Heart left ventricle (tissue), 16 donors: ENCODE results near the gene METTL21C. TPM values are rescaled to one million over a fixed set of nuclear protein-coding genes. Genes with fewer than 3 reads are reported as not detected.
A peak's percentile ranks its signal among the peaks of the same experiment; 100 is the strongest.

ENCODE experiments used
- ATAC-seq, 4 donors: fragments of 200-7000 bp; cut with Tn5 transposase; one replicate each; pipeline ENCODE4 v1.9.1; 2020 to 2022; ENCODE audit warnings: moderate library complexity in 4 of 4, mild to moderate bottlenecking in 3 of 4, moderate number of reproducible peaks in 1 of 4
- DNase-seq, 5 donors: peaks; one replicate each; pipeline ENCODE4 v3.0.0-alpha.2; 2020
- H3K27ac ChIP-seq, 12 donors: fragments of 200-600 bp; sonication (generic) in 4 of 12; one replicate each; pipeline versions ENCODE4 v1.5.0 to v1.8.0; 2016 to 2022; ENCODE audit warnings: mild to moderate bottlenecking in 2 of 12
- H3K27me3 ChIP-seq, 9 donors: fragments of 200-600 bp; sonication (generic) in 2 of 9; one replicate each; pipeline versions ENCODE4 v1.5.1 to v1.8.0; 2016 to 2022; ENCODE audit warnings: mild to moderate bottlenecking in 3 of 9
- H3K36me3 ChIP-seq, 9 donors: fragments of 200-600 bp; sonication (generic) in 2 of 9; one replicate each; pipeline versions ENCODE4 v1.5.0 to v1.8.0; 2018 to 2022; ENCODE audit warnings: mild to moderate bottlenecking in 2 of 9
- H3K4me1 ChIP-seq, 12 donors: fragments of 200-600 bp; sonication (generic) in 4 of 12; one replicate each; pipeline versions ENCODE4 v1.5.0 to v1.8.0; 2016 to 2022; ENCODE audit warnings: mild to moderate bottlenecking in 3 of 12
- H3K4me3 ChIP-seq, 12 donors: fragments of 200-600 bp; sonication (generic) in 4 of 12; one replicate each; pipeline versions ENCODE4 v1.5.0 to v1.8.0; 2017 to 2022; ENCODE audit warnings: mild to moderate bottlenecking in 9 of 12, moderate library complexity in 4 of 12
- H3K9me3 ChIP-seq, 12 donors: fragments of 200-600 bp; sonication (generic) in 4 of 12; one replicate each; pipeline versions ENCODE4 v1.5.0 to v1.8.0; 2016 to 2022; ENCODE audit warnings: mild to moderate bottlenecking in 1 of 12
- CTCF ChIP-seq, 12 donors: fragments of 200-600 bp; sonication (generic) in 4 of 12; IDR thresholded peaks; one replicate each; pipeline versions ENCODE4 v1.5.0 to v1.8.0; 2018 to 2022; ENCODE audit warnings: antibody characterized with exemption in 12 of 12, mild to moderate bottlenecking in 5 of 12
- POLR2A ChIP-seq, 2 donors: fragments of 450-650 bp; IDR thresholded peaks; one replicate each; pipeline ENCODE4 v1.6.1; 2017; ENCODE audit warnings: antibody characterized with exemption in 2 of 2, mild to moderate bottlenecking in 2 of 2, moderate library complexity in 2 of 2
- WGBS, 4 donors: extraction: QIAGEN DNeasy Blood & Tissue Kit in 2 of 4; methylation state at CpG; one replicate each; pipeline versions ENCODE4 v1.1.5 to v1.1.7; 2013 to 2018; 5-methylcytosine and 5-hydroxymethylcytosine counted together
- intact Hi-C, 10 donors: fragments of 100-400 bp; cut with DNase I; formaldehyde crosslinking; loops; one replicate each; pipeline versions ENCODE4 v1.11.1 to v1.14.2; 2022
- long read RNA-seq, 3 donors: library from polyadenylated mRNA; unstranded; transcript quantifications; one replicate each; pipeline ENCODE4 v2.0.0, GENCODE V29; 2020 to 2021
- polyA plus RNA-seq, 2 donors: library from polyadenylated mRNA; stranded (reverse); fragments of 200-250 nt; gene quantifications; one replicate each; pipeline ENCODE4 v1.2.3, GENCODE V29; 2013
- total RNA-seq, 9 donors: library from RNA; depleted of rRNA in 2 of 9; stranded (reverse); fragments of >200 nt in 2 of 9; fragmentation: NEBNext Ultra II Directional in 3 of 9; extraction: Animal tissue kit (Norgen Biotek cat#: 25700) in 3 of 9; gene quantifications; one replicate each; pipeline versions ENCODE4 v1.1.0 to v1.2.4, GENCODE V29; 2016 to 2023
- donor health status: ischemic (EF 13 %, LVEDD 7.1; RV severe dilation, severe dysfunction).
- donor health status: healthy with polysubstance abuse.
- donor health status: DM: no; HTN: yes; CAD: no.
- donor health status: DM: no; HTN: no; CAD: no.
- donor health status: ischemic (EF 25% LVEDD 6.9; RV normal size, moderate dysfunction).
- donor health status: ischemic (EF 25% LVEDD 5.7; RV mildly dilated, moderate dysfunction).
- donor health status: healthy.
- donor health status: DM: yes; HTN: yes; CAD: no.
- donor health status: ischemic (EF 35%, LVEDD 5.7; RV mildly dilated, moderate dysfunction).
- donor health status: nonischemic (EF 11% LVEDD 7.7; RV severe dilation, severe dysfunction).
- donor health status: DM: yes; HTN: yes; CAD: no.
- donor health status: PGD.
- donor health status: ischemic (EF 29% LVEDD 5.4; RV normal size, mild dysfunction).
- donor health status: nonischemic (EF 23%, LVEDD 6.1; RV moderate dilation, normal function).

The METTL21C gene
- total RNA-seq (not detected), polyA plus RNA-seq (not detected)
- long read RNA-seq, donor 1 = 0 reads
- long read RNA-seq, donor 2 = 0 reads
- long read RNA-seq, donor 3 = 0 reads

- Histone ChIP-seq H3K27me3 (peaks cover 0 to 12% (median 0%) of the 10 kb centered on the region in 9 donors), H3K9me3 (peaks cover 0 to 12% (median 0%) of the 10 kb centered on the region in 12 donors), H3K36me3 (no peaks in the 10 kb centered on the region), H3K4me1 (peaks cover 0 to 2% (median 0%) of the 10 kb centered on the region in 12 donors), H3K4me3 (no peak within 1 kb of the TSS), H3K27ac (no peak within 1 kb of the TSS)
- intact Hi-C loops = no loop called here
- WGBS, 4 donors = 77 to 83% (median 81%) methylated on average over 6 of the region's 6 CpGs
- DNase-seq (no peak), ATAC-seq (no peak)
- TF ChIP-seq CTCF (IDR thresholded peaks at IDR 0.05) (no peak), POLR2A (IDR thresholded peaks at IDR 0.05) (no peak)
Observed at GRCh38 chr13:102694937-102695336, at the start of gene METTL21C. TSS of gene METTL21C (minus strand) at chr13:102695044. CDS start at chr13:102694498, 546 bp downstream.

- Histone ChIP-seq H3K4me3 (no peak overlapping the region), H3K27ac (no peak overlapping the region), H3K27me3 (no peaks in the 10 kb centered on the region), H3K9me3 (peaks cover 0 to 76% (median 14%) of the 10 kb centered on the region in 12 donors), H3K36me3 (no peaks in the 10 kb centered on the region), H3K4me1 (no peaks in the 10 kb centered on the region)
- DNase-seq (no peak), ATAC-seq (no peak)
- intact Hi-C loops = no loop called here
- no peak for TF ChIP-seq CTCF (IDR thresholded peaks at IDR 0.05)
- no peak for TF ChIP-seq POLR2A (IDR thresholded peaks at IDR 0.05)
Observed at GRCh38 chr13:102742506-102742905, 47.7 kb upstream of the METTL21C start.

GRCh38 chr13:102742101-102742500 lies 47.3 kb upstream of the METTL21C start:
- no peaks in the 10 kb centered on the region for H3K4me1 ChIP-seq
- intact Hi-C loops = no loop called here
- H3K4me3 ChIP-seq = no peak overlapping the region
- no peaks in the 10 kb centered on the region for H3K27me3 ChIP-seq
- no peaks in the 10 kb centered on the region for H3K36me3 ChIP-seq
- H3K27ac ChIP-seq = no peak overlapping the region
- TF ChIP-seq CTCF (IDR thresholded peaks at IDR 0.05) = no peak
- TF ChIP-seq POLR2A (IDR thresholded peaks at IDR 0.05) = no peak
- H3K9me3 ChIP-seq = peaks cover 0 to 76% (median 14%) of the 10 kb centered on the region in 12 donors
- DNase-seq (no peak), ATAC-seq (no peak)
- 38 to 62% (median 48%) methylated on average over 1 of the region's 1 CpG for WGBS, 4 donors

GRCh38 chr13:102729560-102730270 lies 34.9 kb upstream of the METTL21C start:
- Histone ChIP-seq H3K36me3 (no peaks in the 10 kb centered on the region), H3K9me3 (peaks cover 0 to 5% (median 0%) of the 10 kb centered on the region in 12 donors), H3K27me3 (no peaks in the 10 kb centered on the region), H3K4me3 (no peak overlapping the region), H3K4me1 (peaks cover 0 to 10% (median 0%) of the 10 kb centered on the region in 12 donors), H3K27ac (peak overlapping the region in 2 of 12 donors; percentile 40 to 44)
- TF ChIP-seq POLR2A (IDR thresholded peaks at IDR 0.05) (no peak), CTCF (IDR thresholded peaks at IDR 0.05) (no peak)
- WGBS, 4 donors = 29 to 45% (median 39%) methylated on average over 8 of the region's 8 CpGs
- ATAC-seq (peak in 2 of 4 donors; percentile 34 to 38), DNase-seq (no peak)
- intact Hi-C loops = loop anchor here in 2 of 10 donors (5.0 kb wide), 1 partner anchor 147 kb away; no protein-coding TSS in a partner anchor
